HG03354 (cell line): ENCODE measurements around the gene PXYLP1.
A peak's percentile ranks its signal among the peaks of the same experiment; 100 is the strongest.
"Not testable (repeated sequence)": the region's sequence is repeated elsewhere in the genome, so short reads cannot be mapped to it uniquely, and the experiment has no call there.

Experiments used
- ATAC-seq: cut with Tn5 transposase; IDR thresholded peaks from one replicate; pipeline ENCODE4 v1.9.1; 2021; ENCODE audit warnings: mild to moderate bottlenecking; ENCODE audit not compliant: unreplicated experiment, poor library complexity, severe bottlenecking

The PXYLP1 gene

DNA sequence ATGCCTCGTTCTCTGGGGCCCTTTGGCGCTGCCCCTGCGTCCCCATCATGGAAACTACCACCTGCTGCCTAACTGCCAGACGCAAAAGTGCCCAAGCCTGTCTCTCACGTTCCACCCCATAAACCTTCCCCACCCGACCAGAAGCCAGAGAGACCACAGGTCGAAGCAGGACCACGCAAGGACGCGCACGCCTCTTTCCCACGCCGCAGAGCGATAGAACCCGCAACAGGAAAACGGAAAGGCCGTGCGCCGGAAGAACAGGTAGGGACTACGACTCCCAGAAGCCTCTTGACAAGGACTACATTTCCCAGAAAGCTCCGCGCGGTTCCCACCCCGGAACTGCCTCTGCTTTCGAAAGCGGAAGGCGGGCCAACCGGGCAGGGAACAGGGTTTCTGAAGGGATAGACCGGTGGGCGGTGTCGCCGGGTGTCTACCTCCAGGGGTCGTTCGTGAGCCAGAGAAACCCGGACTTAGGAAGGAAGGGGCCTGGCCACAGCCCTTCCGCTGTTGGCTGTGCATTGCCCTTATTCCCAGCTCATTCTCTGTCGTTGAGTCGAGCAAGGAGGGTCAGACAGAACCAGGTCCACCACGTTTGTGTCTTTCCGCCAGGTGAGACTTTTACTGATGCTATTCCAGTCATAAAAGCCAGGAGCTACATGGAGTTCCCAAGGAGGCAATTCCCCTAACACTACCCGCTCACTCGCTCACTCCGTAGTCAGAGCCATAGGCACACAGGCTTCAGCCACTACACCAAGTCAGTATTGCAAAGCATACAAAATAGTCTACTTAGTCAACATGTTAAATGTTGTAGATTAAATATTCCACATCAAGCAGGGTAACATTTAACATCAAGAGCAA is 80.1 kb downstream of the PXYLP1 start:
- ATAC-seq, result peak; percentile 100

DNA sequence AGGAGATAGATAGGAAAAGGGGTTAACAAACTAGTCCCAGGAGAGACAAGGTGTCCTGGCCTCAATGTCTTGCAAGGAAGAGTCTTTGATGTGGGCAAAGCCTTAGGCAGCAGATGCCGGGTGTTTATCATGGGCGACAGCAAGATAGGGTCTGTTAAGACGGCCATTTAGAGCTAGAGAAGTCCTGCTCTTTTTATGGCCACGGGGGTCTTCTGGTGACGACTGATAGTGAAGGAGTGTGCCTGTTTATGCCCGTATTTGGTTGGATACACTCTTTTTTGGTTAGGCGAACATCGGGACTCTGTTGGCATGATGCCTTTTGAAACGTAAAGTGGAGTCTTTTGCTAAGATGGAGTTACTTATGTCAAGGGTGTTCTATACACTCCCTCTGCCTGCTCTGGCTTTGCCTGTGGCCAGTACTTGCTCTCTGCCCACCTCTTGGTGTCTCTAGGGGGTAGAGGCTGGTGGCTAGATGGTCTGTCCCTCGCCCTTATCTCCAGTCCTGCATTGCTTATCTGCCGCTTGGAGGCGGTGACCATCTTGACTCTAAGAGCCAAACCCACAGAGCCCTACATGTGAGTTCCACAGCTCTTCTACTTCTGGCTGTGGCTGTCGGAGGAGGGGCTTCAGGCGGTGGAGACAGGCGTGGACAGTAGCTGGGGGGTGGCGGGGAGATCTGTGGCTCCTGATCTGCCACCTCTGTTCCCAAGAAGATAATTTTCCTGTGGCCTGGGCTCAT is 80.9 kb downstream of the PXYLP1 start:
- ATAC-seq, result no peak

DNA sequence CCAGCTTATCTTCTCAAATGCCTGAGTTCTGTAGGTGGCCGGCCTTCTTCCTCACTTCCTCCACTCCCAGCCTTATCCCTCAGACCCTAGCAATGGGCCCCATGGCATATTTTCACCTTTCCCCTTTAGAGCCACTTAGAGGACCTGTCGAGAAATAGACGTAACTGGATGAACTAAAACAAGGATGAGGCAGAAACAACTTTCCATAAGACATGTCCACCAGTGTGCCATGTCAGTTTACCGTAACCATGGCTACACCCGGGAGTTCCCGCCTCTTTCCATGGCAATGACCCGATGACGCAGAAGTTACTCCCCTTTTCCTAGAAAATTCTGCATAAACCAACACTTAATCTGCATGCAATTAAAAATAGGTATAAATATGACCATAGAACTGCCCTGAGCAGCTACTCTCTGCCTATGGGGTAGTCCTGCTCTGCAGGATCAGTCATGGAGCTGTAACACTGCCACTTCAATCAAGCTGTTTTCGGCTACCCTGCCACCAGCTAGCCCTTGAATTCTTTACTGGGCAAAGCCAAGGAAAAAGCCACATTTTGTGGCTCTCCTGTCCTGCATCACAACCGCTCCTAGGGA is 81.6 kb downstream of the PXYLP1 start:
- no peak for ATAC-seq

DNA sequence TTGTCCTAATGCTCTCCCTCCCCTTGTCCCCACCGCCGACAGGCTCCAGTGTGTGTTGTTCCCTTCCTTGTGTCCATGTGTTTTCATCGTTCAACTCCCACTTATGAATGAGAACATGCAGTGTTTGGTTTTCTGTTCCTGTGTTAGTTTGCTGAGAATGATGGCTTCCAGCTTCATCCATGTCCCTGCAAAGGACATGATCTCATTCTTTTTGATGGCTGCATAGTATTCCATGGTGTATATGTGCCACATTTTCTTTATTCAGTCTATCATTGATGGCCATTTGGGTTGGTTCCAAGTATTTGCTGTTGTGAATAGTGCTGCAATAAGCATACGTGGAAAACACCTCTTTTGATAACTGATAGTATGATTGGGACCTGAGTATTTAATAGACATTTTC is 82.8 kb downstream of the PXYLP1 start:
- not testable (repeated sequence) for ATAC-seq

DNA sequence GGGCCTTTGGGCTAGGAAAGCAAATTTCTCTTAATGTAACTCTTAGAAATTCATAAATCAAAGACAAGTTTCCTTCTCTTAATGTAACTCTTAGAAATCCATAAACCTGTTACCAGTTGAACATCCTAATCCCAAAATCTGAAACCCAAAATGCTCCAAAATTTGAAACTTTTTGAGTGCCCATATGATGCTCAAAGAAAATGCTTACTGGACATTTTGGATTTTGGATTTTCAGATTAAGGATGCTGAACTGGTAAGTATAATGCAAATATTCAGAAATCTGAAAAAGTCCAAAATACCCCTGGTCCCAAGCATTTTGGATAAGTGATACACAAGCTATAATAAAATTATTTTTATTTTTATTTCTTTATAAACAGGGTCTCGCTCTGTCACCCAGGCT is 85.2 kb downstream of the PXYLP1 start:
- no peak for ATAC-seq

DNA sequence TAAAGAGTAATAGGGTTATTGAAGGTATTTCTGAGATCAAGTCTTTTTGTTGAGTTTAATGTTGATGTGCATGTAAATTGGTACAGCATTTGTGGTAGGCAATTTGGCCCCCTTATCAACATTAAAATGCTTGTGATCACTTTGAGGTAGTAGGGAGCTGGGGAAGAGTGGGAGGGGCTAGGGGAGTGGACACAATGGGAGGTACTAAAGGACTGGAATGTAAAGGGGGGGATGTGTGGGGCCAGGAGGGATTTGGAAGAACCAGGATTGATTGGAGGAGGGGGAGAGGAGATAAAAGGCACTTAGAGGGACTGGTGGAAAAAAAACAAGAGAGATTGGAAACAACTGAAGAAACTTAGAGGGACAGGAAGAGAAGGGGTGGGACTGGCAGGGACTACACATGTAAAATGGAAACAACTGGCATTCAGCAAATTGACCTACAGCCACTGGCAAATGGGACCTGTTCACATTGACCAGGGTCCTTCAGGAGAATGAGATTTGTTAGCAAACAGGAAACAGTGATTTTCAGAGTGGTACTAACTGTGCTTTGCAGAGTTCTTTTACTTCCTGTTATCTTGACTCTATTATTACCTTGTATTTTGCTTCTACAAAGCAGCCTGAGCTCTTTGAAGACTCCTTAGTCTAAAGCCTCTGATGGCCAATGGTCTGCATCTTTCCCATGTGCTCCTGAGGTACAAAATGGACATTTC is 88.9 kb downstream of the PXYLP1 start:
- no peak for ATAC-seq

DNA sequence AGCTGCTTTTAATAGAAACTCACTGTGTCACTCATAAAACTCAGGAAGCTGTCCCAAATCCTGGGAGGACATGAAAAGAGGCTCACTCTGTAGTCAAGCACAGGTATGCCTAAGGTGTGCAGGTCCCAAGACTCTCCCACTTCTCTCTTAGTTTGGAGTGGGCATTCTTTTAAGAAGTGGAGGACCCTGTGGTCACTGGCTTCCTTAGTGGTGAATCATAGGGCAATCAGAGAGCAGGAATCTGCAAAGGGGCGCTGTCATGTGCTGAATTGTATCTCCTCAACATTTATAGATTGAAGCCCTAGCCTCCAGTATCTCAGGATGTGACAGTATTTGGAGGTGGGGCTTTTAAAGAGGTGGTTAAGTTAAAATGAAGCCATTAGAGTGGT is 89.5 kb downstream of the PXYLP1 start:
- no peak for ATAC-seq

DNA sequence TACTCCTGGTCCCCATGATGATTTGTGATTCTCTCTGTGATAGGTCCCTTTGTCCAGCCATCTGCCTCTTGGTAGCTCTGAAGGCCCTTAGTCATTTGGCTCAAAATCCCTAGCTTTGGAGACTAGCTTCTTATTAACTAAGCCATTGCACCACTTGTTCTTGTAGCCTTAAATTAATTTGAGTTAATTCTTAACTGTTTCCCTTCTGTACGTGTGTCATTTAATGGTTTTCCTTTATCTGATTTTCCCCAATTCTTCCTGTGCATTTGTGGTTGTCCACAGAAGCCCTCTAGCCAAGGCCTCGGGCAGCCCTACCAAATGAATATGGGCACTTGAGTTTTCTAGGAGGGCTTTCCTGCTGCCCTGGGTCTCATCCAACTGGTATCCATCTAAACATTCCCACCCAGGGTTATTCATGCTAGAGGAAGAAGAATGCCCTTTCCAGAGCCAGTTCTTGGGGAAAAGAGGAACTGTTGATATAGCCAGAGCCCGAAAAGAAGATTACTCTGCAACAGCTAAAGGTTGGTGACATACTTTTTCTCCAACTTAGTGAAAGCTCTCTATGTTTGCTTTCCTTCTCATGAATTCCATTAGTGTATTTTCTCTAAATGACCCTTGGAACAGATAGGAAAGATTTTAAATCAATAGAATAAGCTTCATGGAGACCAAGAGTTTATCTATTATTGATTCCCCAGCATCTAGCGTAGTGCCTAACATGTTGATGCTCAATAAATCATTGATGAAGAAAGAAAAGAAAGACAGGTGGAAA is 92.5 kb downstream of the PXYLP1 start:
- ATAC-seq, result no peak

DNA sequence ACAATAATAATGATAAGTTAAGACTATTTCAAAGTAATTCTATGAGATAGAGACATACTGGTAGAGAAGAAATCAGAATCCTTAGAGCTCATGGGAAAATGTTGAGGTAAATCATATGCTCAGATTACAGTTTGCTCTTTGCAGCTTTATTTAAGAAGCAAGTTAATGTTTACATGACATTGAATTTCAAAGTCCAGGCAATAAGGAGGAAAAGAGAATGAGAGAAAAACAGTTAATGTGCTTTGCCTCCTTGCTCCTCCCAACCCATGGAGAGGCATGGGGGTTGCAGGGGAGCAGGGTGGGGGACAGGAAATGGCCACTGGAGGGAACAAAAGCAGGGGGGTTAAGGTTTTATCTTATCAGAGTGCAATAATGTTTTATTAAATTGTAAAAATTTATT is 94.5 kb downstream of the PXYLP1 start:
- ATAC-seq, result no peak

DNA sequence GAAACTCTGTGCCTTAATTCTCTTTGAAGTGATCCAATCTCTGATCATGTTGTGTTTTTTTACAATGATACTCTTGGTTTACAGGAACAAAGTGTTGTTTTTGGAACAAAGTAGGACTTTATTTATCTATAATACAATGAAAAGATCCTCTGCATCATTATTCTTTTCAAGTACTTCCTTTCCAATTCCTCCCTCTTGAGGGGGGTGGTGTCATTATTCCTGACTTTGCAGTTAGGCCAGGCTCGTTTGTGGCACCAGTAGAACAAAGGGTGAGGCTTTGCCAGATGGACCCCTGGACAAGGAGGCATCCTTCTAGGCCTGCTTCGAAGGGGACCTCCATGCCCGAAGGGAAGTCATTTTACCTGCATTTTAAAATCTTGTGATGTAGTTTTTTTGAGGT is 95.0 kb downstream of the PXYLP1 start:
- no peak for ATAC-seq

DNA sequence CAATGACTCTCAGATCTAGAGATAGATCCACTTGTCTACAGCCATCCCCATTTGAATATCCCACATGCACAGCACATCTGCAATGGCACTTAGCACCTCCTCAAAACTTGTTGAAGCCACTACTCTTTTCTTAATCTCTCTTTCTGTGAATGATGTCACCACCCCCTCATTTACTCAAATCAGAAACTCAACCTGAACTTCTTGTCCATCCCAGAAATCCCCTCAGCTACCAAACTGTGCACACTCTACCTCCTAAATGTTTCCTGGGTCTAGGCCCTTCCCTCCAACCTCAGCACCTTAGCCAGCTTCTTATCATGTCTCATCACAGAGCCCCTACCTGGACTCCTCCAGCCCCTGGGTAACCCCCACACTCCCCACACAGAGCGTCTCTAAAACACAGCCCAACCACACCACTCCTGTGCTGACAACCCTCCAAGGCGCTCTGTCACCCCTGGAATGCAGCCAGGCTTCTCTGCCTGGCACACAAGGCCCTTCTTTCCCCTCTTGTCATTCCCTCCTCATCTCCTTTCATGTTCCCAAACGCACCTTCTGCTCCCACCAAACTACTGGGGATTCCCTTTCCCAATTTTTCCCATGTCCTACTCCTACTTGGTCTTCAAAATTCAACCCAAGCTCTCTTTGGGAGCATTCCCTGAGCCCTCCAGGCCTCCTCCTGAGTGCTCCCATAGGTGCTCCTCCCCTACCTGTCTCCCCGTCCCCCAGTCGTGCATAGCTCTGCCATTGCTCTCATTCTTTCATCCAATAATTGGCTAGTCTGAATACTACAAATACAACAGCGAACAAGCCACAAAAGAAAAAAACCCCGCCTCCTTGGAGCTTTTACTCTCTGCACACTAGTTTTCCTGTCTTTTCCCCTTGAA is 96.9 kb downstream of the PXYLP1 start:
- ATAC-seq, result peak; percentile 39

DNA sequence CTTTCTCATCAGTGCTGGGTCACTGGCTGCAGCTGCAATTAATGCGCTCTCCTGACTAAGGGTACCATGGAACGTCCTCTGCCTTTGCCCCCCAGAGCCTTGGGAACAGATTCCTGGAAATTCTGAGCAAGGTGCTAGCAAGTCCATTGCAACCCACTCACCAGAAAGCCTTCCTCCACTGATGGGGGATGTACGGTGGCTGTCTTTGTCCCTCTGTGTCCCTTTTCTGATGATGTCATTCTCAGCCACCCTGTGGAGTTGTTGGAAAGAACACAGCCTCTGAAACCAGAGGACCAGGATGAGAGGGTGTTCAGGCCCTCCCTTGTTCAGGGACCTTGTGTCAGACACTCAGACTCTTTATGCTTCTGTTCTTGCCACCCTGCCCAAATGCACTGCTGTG is 98.6 kb downstream of the PXYLP1 start:
- no peak for ATAC-seq

DNA sequence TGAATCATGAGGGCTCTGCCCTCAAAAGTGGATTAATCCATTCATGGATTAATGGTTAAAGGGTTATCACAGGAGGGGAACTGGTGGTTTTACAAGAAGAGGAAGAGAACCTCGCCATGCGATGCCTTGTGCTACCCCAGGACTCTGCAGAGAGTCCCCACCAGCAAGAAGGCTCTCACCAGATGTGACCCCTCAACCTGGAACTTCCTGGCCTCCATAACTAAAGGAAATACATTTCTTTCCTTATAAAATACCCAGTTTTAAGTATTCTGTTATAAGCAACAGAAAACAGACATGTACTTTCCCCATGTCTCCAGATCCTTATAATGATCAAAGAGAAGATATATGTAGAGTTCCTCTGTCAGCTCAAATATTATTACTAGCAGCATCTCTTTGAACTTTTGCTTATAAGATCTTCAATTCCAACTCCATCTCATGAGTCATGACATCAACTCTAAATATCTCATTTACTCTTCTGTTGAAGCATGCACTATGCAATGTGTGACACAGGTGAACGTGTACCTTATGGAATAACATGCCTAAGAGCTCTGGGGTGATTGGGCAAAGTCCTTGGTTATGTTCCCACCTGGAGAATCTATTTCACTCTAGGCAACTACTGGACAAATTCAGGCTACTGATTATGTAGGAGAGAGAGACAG is 99.2 kb downstream of the PXYLP1 start:
- no peak for ATAC-seq

DNA sequence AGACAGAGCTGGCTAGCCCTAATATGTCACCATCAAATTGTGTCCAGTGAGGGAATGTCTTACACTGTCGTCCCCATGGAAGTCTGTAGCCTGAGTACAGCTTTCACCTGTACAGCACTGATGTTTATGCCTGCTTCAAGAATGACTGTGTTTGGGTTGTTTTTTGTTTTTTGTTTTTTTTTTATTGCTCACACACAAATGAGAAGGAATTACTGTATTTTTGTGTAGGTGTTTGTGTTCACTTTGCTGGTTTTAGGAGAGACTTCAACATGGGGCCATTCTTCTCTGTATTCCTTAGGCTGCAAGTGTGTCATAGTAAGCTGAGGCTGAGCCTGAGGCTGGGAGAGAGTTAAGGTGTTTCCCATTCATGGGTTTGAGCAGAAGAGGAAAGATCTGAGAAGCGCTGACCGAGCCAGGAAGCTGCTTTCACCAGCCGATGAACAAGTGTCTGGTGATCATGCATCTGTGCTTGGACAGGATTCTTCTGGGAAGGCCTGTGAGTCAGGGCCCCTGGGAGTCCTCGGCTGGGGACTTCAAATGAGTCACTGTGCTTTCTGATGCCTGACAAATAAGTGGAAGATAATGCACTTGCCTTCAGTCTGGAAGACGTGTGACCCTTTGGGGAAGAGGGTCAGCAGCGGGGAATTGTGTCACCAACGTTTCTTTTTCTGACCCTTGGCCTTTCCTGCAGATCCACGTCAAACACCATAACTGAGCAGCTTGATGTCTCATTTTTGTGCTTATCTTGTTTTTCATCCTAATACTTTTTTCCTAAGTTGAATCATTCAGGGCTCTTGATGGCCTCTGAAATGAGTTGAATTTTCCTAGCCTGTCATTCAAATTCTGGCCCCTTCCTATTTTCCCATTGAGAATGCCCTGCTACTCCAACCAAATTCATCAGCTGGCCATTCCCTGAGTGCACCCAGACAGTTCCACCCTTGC is 100.0 kb downstream of the PXYLP1 start:
- no peak for ATAC-seq

DNA sequence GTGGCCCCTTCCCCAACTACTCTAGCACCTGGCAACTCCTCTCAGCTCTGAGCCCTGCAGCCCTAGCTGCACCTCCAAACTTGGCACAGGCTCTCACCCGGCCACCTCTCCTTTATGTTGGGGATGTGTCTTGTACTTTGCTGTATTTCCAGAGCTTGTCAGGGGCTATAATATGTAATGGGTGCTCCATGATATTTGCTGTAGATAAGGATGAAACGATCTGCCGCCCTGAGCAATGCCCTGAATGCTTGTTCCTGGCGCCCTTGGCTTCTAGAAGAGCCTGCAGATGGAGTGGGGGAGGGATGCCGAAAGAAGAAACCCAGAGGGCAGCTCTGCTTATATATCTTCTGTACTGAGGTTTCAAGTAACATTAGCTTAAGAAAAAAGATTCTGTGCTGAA is 100.8 kb downstream of the PXYLP1 start:
- no peak for ATAC-seq

DNA sequence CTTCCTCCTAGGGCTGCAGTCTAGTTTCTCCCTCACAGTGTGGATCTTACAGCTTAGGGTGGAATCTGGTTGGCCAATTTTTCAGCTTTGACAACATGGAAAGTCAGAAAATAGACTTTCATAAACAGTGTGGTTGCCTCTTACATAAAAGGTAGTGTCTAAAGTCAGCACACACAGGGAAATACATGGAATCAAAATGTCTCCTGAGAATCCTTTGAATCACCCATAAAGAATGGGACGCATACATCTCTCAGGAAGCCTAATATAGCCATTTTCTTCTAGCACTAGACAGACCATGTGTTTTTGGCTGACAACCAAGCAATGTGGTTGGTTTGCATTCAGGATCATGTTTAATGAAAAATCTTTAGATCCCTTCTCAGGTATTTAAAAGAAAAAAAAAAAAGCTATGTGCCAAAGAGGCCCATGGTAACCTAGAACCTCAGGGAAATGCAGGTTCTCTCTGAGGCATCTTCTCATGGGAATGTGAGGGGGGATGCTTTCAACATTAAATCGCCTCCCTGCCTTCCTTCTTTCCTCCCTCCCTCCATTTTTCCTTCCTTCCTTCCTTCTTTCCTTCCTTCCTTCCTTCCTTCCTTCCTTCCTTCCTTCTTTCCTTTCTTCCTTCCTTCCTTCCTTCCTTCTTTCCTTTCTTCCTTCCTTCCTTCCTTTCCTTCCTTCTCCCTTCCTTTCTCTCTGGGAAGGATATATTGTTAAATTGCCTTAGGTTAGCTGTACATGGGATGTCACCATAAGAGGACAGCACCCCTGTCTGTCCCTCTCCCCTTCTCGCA is 102.4 kb downstream of the PXYLP1 start:
- no peak for ATAC-seq
